HG03060 (cell line): ENCODE results near the gene MRPS34.

Experiments
- ATAC-seq: cut with Tn5 transposase; IDR thresholded peaks from one replicate; pipeline ENCODE4 v1.9.1; 2021; ENCODE audit warnings: low read depth, moderate number of reproducible peaks; ENCODE audit not compliant: unreplicated experiment

Gene MRPS34

GRCh38 chr16:1731603-1732002, 41.3 kb downstream of the MRPS34 start:
- ATAC-seq, result no peak

DNA sequence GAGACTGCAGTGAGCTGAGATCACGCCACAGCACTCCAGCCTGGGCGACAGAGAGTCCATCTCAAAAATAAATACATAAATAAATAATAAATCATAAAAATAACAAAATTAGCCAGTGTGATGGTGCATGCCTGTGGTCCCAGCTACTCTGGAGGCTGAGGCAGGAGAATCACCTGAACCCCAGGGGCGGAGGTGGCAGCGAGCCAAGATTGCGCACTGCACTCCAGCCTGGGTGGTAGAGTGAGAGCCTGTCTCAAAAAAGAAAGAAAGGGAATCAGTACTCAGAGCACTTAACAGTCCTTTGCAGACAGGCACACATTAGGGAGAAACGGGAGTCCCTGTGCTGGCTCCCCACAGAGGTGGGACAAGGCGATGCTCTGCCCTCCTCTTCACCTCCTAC, 41.9 kb downstream of the MRPS34 start:
- ATAC-seq, result no peak

DNA sequence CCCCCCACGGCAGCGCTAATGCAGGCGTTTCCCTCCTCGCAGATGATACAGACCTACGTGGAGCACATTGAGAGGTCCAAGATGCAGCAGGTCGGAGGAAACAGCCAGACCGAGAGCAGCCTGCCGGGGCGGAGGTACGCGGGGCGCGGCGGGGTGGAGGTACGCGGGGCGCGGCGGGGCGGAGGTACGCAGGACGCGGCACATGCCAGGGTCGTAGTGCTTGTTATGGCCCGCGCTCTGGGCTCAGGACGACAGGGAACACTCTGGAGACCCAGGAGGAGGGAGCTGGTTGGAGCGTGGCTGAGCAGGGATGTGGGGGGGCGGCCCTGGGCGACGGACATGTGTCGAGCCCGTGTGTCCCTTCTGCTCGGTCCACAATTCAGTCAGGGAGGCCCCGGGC, 43.5 kb downstream of the MRPS34 start:
- no peak for ATAC-seq

DNA sequence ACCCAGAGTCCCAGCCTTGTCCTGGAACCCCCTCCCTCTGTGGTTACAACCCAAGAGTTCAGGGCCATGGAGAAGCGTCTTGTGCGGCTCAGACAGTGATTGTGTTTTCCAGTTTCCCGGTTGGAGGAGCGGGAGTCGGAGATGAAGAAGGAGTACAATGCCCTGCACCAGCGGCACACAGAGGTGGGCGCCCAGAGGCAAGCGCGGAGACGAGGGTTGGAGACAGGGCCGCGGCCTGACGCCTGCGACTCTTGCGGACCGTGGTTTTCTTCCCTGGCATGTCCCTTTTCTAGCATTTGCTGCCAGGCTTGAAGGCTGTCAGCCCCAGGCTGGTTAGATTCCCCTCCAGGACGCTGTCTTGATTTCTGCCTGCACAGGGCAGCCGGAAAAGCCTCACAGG, 43.9 kb downstream of the MRPS34 start:
- no peak for ATAC-seq

- ATAC-seq, result no peak
Measured at GRCh38 chr16:1727651-1728624, 45.0 kb downstream of the MRPS34 start.

- no peak for ATAC-seq
Measured at GRCh38 chr16:1726661-1727502, 46.1 kb downstream of the MRPS34 start.

DNA sequence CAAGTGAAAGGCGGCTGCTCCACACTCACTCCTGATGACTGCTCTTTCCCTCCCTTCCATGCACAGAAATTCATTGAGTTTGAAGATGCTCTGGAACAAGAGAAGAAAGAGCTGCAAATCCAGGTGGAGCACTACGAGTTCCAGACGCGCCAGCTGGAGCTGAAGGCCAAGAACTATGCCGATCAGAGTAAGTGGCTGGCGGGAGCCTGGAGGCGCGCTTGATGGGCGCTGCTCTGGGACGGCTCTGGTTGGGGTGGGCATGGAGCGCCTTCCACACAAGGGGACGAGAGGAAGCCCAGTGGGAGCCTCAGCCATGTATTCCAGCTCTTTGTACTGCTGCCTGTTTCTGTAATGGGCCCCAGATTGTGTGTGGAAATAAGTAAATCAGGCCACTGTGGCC, 48.4 kb downstream of the MRPS34 start:
- ATAC-seq, result no peak

DNA sequence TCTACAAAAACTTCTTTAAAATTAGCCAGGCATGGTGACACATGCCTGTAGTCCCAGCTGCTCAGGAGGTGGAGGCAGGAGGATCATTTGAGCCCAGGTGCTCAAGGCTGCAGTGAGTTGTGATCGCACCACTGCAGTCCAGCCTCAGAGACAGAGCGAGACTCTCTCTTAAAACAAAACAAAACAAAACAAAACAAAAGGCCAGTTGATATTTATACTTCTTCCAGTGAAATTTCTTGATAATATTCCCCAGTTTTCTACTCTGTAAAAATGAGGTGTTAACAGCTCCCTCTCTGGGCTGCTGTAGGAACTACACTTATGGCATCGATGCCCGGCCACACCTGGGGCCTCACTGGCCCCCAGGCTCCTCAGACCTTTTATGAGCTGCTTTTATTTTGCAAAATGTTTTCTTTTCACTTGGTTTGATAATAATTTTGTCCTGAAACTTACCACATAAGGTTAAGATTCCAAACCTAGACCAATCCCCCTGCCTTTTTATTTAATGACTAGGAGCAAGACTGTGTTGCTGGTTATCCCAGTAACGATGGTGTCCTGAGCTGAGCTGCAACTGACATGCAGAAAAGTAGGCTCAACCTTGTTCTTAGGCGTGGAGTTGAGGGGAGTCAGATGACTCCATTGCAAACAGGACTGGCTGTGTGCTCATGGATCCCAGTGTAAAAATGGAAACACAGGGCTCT, 49.3 kb downstream of the MRPS34 start:
- ATAC-seq, result no peak
